ENCODE measurements around the gene ACVR1C.
A peak's percentile ranks its signal among the peaks of the same experiment; 100 is the strongest.

The ACVR1C gene

GRCh38 chr2:157497638-157498314 lies 130.9 kb downstream of the ACVR1C start:
- no peak for DNase-seq (ENCODE audit: low read depth)

GRCh38 chr2:157492189-157492773 lies 136.4 kb downstream of the ACVR1C start:
- peak; percentile 60 for DNase-seq (ENCODE audit: low read depth)

GRCh38 chr2:157489983-157490382 lies 138.7 kb downstream of the ACVR1C start:
- no peak for DNase-seq (ENCODE audit: low read depth)

GRCh38 chr2:157488877-157489276 lies 139.8 kb downstream of the ACVR1C start:
- no peak for DNase-seq (ENCODE audit: low read depth)

- DNase-seq (ENCODE audit: low read depth): no peak
Measured at GRCh38 chr2:157487747-157488146, 140.9 kb downstream of the ACVR1C start.

- no peak for DNase-seq (ENCODE audit: low read depth)
Measured at GRCh38 chr2:157487271-157487610, 141.4 kb downstream of the ACVR1C start.

- no peak for DNase-seq (ENCODE audit: low read depth)
Measured at GRCh38 chr2:157486596-157487270, 141.9 kb downstream of the ACVR1C start.

- DNase-seq (ENCODE audit: low read depth): peak; percentile 88
Measured at GRCh38 chr2:157480182-157480961, 148.3 kb downstream of the ACVR1C start.

GRCh38 chr2:157479081-157480027 lies 149.3 kb downstream of the ACVR1C start:
- no peak for DNase-seq (ENCODE audit: low read depth)

- DNase-seq (ENCODE audit: low read depth): no peak
Measured at GRCh38 chr2:157477919-157478318, 150.7 kb downstream of the ACVR1C start.

- DNase-seq (ENCODE audit: low read depth): peak; percentile 65
Measured at GRCh38 chr2:157476953-157477709, 151.5 kb downstream of the ACVR1C start.
